OCI-LY7 (cell line): ENCODE measurements around the gene SIRPA. TPM values are rescaled to one million over a fixed set of nuclear protein-coding genes. Genes with fewer than 3 reads are reported as not detected.

Experiments
- BruUV-seq: library from RNA; stranded (reverse); fragments of 400-500 nt; replicated peaks from 2 replicates; lab custom pipeline; 2021; lab: Mats Ljungman, UMichigan
- CTCF ChIA-PET: fragments of 300-600 bp; sonication (Branson Sonifier 250); formaldehyde crosslinking; loops from one replicate; lab custom pipeline; 2022; ENCODE audit warnings: antibody characterized with exemption; ENCODE audit not compliant: unreplicated experiment; lab: Charles Lee
- POLR2A ChIA-PET: fragments of 300-600 bp; sonication (Branson Sonifier 250); formaldehyde crosslinking; loops from one replicate; lab custom pipeline; 2022; ENCODE audit warnings: antibody characterized with exemption; lab: Charles Lee
- DNase-seq: peaks from one replicate; pipeline ENCODE4 v3.0.0-alpha.2; 2015; ENCODE audit warnings: low spot score
- H2AFZ ChIP-seq: fragments of 200-600 bp; sonication (generic), shearing (Covaris generic); 2 replicates; pipeline ENCODE4 v1.6.1; 2014; ENCODE audit warnings: mild to moderate bottlenecking, antibody characterized with exemption, low read length, moderate library complexity
- H3K27ac ChIP-seq: fragments of 200-600 bp; sonication (generic); 2 replicates; pipeline ENCODE4 v1.5.1; 2014; ENCODE audit warnings: mixed run types, low read depth, mild to moderate bottlenecking, moderate library complexity, low read length, inconsistent platforms; ENCODE audit not compliant: poor library complexity, severe bottlenecking
- H3K36me3 ChIP-seq: fragments of 200-600 bp; sonication (generic); 2 replicates; pipeline ENCODE4 v1.6.1; 2014; ENCODE audit warnings: mild to moderate bottlenecking, antibody characterized with exemption, low read length, moderate library complexity, mixed read lengths; ENCODE audit not compliant: insufficient read depth
- H3K4me1 ChIP-seq: fragments of 200-600 bp; sonication (generic); 2 replicates; pipeline ENCODE4 v1.5.1; 2014; ENCODE audit warnings: mild to moderate bottlenecking, low read length; ENCODE audit not compliant: insufficient read depth, poor library complexity, severe bottlenecking
- H3K4me2 ChIP-seq: fragments of 200-600 bp; sonication (generic); 2 replicates; pipeline ENCODE4 v1.6.1; 2014; ENCODE audit warnings: mild to moderate bottlenecking, low read length
- H3K4me3 ChIP-seq: fragments of 200-600 bp; sonication (generic); 2 replicates; pipeline ENCODE4 v1.5.1; 2014; ENCODE audit warnings: mild to moderate bottlenecking, low read depth, low read length; ENCODE audit not compliant: poor library complexity, severe bottlenecking
- H3K79me2 ChIP-seq: fragments of 200-600 bp; sonication (generic); 2 replicates; pipeline ENCODE4 v1.6.1; 2016; ENCODE audit warnings: low read depth, mild to moderate bottlenecking, low read length, moderate library complexity, mixed read lengths; ENCODE audit not compliant: insufficient read depth
- H3K9me2 ChIP-seq: fragments of 200-600 bp; sonication (generic); 2 replicates; pipeline ENCODE4 v1.6.1; 2016; ENCODE audit warnings: mild to moderate bottlenecking, low read length, mixed read lengths; ENCODE audit not compliant: insufficient read depth
- H3K9me3 ChIP-seq: fragments of 200-600 bp; sonication (generic); 2 replicates; pipeline ENCODE4 v1.6.1; 2014; ENCODE audit warnings: mild to moderate bottlenecking, mixed run types, low read length, mixed read lengths
- H4K20me1 ChIP-seq: fragments of 200-600 bp; sonication (generic); 2 replicates; pipeline ENCODE4 v1.6.1; 2014; ENCODE audit warnings: mild to moderate bottlenecking, antibody characterized with exemption, low read length, moderate library complexity, mixed read lengths; ENCODE audit not compliant: insufficient read depth
- EZH2phosphoT487 ChIP-seq: fragments of 200-600 bp; sonication (generic); IDR thresholded peaks from 2 replicates; pipeline ENCODE4 v1.6.1; 2018; ENCODE audit warnings: low read depth, borderline replicate concordance, mild to moderate bottlenecking, mixed run types, antibody characterized with exemption, low read length, moderate library complexity, mixed read lengths
- intact Hi-C: fragments of 100-400 bp; cut with micrococcal nuclease; formaldehyde crosslinking; loops from one replicate; pipeline ENCODE4 v1.10.0; 2022; ENCODE audit not compliant: unreplicated experiment
- total RNA-seq, 2 experiments: library from RNA; depleted of rRNA in 1 of 2; stranded (reverse); fragments of >200 nt in 1 of 2; shearing (Covaris generic) in 1 of 2; gene quantifications; 2 replicates each; pipeline ENCODE4 v1.2.3, GENCODE V29; 2014 to 2022
- TF ChIP-seq, protein P1 (sequence below): fragments of 200-600 bp; sonication (generic); conservative IDR thresholded peaks from 2 replicates; pipeline ENCODE4 v1.5.1; 2014; ENCODE audit warnings: mild to moderate bottlenecking, antibody characterized with exemption, low read length, moderate library complexity, mixed read lengths

The SIRPA gene
- total RNA-seq, 2 experiments from 2014 or later: not detected

DNA sequence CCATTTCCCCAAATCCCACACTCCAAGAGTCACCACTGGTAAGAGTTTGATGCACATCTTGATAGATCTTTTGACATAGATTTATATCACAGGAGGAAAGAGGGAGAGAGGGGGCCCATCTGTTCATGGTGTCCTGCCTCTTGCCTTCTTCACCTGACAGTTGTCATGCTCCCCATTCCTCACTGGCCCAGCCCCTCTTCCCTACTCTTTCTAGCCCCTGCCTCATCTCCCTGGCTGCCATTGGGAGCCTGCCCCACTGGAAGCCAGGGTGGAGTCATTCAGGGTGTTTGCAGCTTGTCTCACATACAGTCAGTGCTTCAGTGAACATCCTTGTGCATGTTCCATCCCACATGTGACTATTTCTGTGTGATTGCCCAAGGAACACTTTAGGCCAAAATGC is 27.6 kb downstream of the SIRPA start:
- POLR2A ChIA-PET: no interaction called here
- CTCF ChIA-PET: no interaction called here

DNA sequence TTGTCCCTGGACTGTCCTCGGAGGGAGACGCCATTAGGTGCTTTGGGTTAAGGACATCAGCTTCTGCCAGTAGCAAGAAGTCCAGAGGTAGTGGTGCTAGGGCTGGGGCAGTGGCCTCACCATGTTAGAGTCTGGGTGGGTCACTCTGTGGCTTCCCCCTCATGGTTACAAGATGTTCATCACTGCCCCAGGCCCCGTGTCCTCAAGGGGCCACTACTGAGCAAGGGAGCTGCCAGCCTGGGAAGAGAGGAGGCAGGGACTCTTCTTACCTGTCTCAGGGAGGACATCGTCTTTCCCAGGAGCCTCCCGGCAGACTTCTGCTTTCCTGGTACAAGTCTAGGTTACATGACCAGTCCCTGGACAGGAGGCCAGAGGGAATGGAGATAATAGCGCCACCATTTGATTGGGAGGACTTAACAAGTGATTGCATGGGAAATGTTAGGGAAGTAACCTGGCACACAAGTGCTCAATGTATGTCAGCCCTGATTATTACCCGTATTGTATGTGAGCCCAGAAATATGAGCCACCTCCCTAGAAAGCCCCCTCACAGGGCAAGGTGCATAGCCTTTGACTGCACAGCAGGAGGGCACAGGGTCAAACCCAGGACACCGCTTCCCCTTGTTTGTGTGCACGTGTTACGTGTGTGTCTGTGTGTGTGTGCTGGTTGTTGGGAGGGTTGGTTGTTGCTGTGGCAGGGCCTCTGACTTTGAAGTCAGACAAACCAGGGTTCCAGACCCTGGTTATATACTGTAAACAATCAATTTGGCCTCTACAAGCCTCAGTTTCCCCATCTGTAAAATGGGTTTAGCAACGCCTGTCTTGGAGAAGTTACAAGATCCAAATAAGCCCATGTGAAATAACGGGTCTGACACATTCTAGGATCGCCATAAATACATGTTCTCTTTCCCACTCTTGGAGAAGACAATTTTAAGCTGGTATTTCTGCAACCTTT is 30.0 kb downstream of the SIRPA start:
- no peaks in the 10 kb centered on the region for H3K9me2 ChIP-seq
- POLR2A ChIA-PET: no interaction called here
- no peak overlapping the region for H3K27ac ChIP-seq
- intact Hi-C loops: no loop called here
- CTCF ChIA-PET: no interaction called here
- no peak for DNase-seq
- H3K79me2 ChIP-seq: no peaks in the 10 kb centered on the region
- no peak for TF ChIP-seq EZH2phosphoT487
- TF ChIP-seq, protein P1, sequence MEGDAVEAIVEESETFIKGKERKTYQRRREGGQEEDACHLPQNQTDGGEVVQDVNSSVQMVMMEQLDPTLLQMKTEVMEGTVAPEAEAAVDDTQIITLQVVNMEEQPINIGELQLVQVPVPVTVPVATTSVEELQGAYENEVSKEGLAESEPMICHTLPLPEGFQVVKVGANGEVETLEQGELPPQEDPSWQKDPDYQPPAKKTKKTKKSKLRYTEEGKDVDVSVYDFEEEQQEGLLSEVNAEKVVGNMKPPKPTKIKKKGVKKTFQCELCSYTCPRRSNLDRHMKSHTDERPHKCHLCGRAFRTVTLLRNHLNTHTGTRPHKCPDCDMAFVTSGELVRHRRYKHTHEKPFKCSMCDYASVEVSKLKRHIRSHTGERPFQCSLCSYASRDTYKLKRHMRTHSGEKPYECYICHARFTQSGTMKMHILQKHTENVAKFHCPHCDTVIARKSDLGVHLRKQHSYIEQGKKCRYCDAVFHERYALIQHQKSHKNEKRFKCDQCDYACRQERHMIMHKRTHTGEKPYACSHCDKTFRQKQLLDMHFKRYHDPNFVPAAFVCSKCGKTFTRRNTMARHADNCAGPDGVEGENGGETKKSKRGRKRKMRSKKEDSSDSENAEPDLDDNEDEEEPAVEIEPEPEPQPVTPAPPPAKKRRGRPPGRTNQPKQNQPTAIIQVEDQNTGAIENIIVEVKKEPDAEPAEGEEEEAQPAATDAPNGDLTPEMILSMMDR: peak; percentile 28; the same call in 1 of the 2 replicates
- H3K9me3 ChIP-seq: no peaks in the 10 kb centered on the region
- H3K4me2 ChIP-seq: no peak overlapping the region
- H3K4me1 ChIP-seq: no peaks in the 10 kb centered on the region
- no peaks in the 10 kb centered on the region for H4K20me1 ChIP-seq
- no TSS peak for BruUV-seq
- no peaks in the 10 kb centered on the region for H3K36me3 ChIP-seq
- no peak overlapping the region for H2AFZ ChIP-seq
- H3K4me3 ChIP-seq: no peak overlapping the region

More for the DNA sequence above, 27.6 kb downstream of the SIRPA start:
- Histone ChIP-seq H3K36me3 (no peaks in the 10 kb centered on the region), H4K20me1 (no peaks in the 10 kb centered on the region), H3K4me2 (no peak overlapping the region), H3K4me3 (no peak overlapping the region), H3K79me2 (no peaks in the 10 kb centered on the region), H3K9me2 (no peaks in the 10 kb centered on the region), H3K9me3 (no peaks in the 10 kb centered on the region), H3K4me1 (no peaks in the 10 kb centered on the region), H3K27ac (no peak overlapping the region), H2AFZ (no peak overlapping the region)
- intact Hi-C loops: no loop called here
- no peak for DNase-seq
- BruUV-seq: no TSS peak
- no peak for TF ChIP-seq EZH2phosphoT487
- TF ChIP-seq, protein P1: no peak

DNA sequence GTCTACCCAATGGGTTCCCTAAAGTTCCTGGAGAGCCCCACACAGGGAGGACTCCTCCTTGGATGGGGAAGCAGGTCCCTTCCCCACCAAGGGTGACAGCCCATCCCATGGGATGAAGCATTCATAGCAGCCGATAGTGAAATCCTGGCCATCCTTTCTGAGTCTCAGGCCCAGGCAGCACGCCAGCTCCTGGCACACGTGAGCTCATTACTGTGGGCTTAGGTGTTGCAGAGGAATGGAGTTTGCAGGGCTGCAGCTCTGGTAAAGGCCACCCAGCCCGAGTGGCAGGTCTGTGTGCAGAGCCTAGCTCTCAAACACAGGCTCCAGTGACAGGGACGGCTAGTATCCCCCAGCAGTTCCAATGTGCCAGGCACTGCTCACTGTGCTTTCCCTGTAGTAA is 31.0 kb downstream of the SIRPA start:
- ChIA-PET CTCF (no interaction called here), POLR2A (no interaction called here)
- Histone ChIP-seq H3K4me1 (no peaks in the 10 kb centered on the region), H4K20me1 (no peaks in the 10 kb centered on the region), H3K36me3 (no peaks in the 10 kb centered on the region), H3K9me3 (no peaks in the 10 kb centered on the region), H3K79me2 (no peaks in the 10 kb centered on the region), H3K4me2 (no peak overlapping the region), H3K4me3 (no peak overlapping the region), H3K27ac (no peak overlapping the region), H3K9me2 (no peaks in the 10 kb centered on the region), H2AFZ (no peak overlapping the region)
- BruUV-seq: no TSS peak
- TF ChIP-seq, protein P1: no peak
- DNase-seq: no peak
- intact Hi-C loops: no loop called here
